HG03469 (cell line): ENCODE measurements around the gene ADGRE3.
"Not testable (repeated sequence)": the region's sequence is repeated elsewhere in the genome, so short reads cannot be mapped to it uniquely, and the experiment has no call there.

ENCODE experiments used
- ATAC-seq: cut with Tn5 transposase; IDR thresholded peaks from one replicate; pipeline ENCODE4 v1.9.1; 2021; ENCODE audit warnings: mild to moderate bottlenecking, moderate library complexity, moderate number of reproducible peaks; ENCODE audit not compliant: unreplicated experiment

The ADGRE3 gene

GRCh38 chr19:14603990-14604387, 70.7 kb downstream of the ADGRE3 start:
- ATAC-seq: peak; percentile 61

- no peak for ATAC-seq
Measured at GRCh38 chr19:14599548-14600147, 75.0 kb downstream of the ADGRE3 start.

DNA sequence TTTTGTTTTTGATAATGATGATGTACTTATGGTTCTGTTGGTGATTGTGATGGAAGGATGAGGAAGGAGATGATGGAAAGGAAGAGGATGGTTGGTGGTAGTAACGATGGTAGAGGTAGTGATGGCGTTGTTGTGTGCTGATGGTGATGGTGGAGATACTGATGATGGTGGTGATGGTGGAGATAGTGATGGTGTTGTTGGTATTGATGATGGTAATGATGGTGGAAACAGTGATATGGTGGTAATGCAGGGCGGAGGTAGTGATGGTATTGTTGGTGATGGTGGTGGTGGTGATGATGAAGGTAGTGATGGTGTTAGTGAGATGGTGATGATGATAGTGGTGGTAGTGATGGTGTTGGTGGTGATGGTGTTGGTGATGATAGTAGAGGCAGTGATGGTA, 79.1 kb downstream of the ADGRE3 start:
- ATAC-seq: no peak

GRCh38 chr19:14589433-14589832, 85.2 kb downstream of the ADGRE3 start:
- ATAC-seq: not testable (repeated sequence)

DNA sequence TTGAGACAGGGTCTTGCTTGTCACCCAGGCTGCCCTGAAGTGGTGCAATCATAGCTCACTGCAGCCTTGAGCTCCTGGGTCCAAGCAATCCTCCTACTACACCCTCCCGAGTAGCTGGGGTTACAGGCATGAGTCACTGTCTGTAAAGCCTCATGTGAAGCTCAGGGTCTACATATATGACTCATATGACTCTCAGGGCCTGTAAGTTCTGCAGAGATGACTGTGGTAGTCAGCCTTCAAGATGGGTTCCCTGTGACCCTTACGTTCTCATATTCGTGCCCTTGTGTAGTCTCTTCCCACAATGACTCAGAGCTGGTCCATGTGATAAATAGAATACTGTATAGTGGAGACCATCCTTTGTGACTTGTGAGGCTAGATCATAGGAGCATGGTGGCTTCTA, 89.5 kb downstream of the ADGRE3 start:
- peak; percentile 43 for ATAC-seq

DNA sequence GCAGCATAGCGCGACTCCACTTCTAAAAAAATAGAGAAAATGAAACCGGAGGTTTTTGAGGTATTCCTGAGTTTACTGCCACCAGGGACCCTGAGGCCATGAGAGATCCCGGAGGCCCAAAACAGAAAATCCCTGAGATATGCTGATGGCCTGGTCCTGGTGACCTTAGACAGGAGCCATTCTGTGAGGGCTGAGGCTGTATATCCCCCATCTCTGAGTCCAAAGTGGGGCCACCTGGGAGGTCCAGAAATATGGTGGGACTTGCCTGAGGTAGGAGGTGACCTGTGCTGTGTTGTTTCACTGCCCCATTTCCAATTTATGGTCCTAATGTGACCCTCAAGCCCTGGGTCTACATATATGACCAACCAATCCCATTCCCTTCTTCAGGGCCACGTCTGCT, 90.3 kb downstream of the ADGRE3 start:
- ATAC-seq: not testable (repeated sequence)

DNA sequence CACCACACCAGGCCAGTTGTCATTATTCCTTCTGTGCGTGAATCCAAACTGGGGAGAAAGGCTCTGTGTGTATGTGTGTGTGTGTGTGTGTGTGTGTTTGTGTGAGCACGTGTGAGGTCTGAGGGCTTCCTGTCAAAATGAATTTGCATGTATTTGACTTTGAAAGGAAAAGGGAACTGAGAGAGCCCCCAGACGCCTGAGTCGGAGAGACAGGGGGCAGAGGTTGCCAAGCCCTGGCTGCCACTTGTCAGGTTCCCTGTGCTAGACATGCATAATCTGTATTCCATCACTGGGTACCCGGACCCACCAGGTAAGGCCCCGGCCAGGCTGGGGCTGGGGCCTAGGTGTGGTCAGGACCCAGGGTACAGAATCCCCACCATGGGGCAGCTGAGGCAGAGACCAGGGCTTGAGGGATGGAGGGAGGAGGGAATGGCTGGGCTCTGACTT, 91.7 kb downstream of the ADGRE3 start, which contains the start of gene CLEC17A:
Gene CLEC17A, plus strand, starts transcription at position 191 of the 447 bp plus-strand sequence. Its CDS starts 77 bp downstream, at position 268.
- ATAC-seq: no peak

DNA sequence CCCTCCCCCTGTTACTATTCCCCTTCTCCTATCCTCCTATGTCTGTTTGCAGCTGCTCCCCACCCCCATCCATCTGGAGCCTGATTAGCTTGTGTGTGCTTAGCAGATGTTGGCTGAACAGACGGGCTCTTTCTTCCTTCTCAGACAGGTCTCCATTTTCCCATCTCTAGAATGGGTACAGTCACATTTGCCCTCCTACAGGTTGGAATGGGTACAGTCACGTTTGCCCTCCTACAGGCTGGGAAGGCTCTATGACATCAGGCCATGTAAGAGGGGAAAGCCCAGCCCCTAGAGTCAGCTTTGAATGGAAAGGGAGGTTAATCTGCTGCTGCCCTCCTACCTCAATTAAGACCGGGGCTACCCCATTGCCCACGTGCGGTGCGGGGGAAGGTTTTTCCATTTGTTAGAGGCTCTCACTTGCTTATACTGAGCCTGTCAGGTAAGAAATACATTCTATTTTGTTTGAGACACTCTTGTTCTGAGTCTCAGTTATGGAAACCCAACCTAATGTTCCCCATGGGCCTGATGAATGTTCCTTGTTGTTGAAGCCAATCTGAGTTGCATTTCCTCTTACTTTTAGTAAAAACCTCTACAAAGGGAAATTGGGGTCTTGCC, 93.9 kb downstream of the ADGRE3 start:
- no peak for ATAC-seq

- no peak for ATAC-seq
Measured at GRCh38 chr19:14577885-14578427, 96.7 kb downstream of the ADGRE3 start.

DNA sequence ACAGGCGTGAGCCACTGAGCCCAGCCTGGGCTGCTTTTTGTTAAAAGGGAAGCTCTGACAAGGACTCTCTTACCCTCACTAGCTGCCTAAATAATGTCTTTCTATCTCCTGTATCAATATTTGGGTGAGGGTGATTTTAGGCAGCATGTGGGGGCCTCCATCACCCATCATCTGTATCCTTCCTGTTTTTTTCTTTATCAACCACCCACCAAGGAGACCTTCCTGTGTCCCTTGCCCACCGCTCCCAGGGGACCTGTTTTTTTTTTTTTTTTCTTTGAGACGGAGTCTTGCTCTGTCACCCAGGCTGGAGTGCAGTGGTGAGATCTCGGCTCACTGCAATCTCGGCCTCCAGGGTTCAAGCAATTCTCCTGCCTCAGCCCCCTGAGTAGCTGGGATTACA, 97.4 kb downstream of the ADGRE3 start:
- ATAC-seq: no peak

- ATAC-seq: no peak
Measured at GRCh38 chr19:14576363-14576762, 98.3 kb downstream of the ADGRE3 start.

GRCh38 chr19:14575428-14575980, 99.1 kb downstream of the ADGRE3 start:
- ATAC-seq: no peak

DNA sequence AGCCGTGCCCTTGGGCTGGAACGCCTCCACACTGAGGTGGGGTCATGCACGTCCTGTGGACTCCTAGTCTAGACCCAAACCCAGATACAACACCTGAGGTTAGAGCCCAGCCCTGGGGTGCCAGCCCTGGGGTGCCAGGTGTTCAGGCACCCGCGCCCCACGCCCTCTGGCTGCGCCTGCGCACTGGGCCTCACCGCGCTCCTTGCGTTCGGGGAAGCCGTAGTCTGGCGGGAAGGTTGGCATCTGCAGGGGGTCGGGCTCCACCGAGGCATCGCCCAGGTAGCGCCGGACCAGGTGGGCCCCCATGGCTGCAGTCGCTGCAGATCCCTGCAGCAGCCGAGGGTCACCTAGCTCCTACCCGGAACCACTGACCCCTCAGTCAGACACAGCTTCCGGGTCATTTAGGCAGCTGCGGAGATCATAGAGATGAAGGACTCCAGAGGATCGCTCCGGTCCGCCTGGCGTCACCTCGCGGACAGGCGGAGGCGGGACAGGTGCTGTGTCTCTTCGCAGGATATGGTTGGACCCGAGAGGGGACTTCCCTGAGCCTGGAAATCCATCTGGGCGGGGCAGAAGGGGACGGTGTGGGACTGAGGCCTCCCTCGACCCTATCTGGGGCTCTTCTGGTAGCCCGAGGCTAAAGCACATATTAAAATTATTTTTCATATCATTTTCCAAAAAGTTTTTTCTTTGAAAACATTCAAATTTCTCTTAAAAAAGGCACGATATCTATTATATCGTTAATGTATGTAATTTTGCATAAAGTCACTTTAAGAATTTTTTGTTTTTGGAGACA, 102.8 kb downstream of the ADGRE3 start, which contains the start of gene NDUFB7:
Gene NDUFB7, minus strand, starts transcription at position 372 of the 796 bp plus-strand sequence. Its CDS starts 66 bp downstream, at position 306.
- ATAC-seq: peak; percentile 49

GRCh38 chr19:14570864-14571527, 103.6 kb downstream of the ADGRE3 start:
- no peak for ATAC-seq
